Hepatocyte (in vitro differentiated cells): Measurements from ENCODE around the gene FBXL17.

Source experiments
- CTCF ChIP-seq: fragments of 200-600 bp; sonication (generic); IDR thresholded peaks from 2 replicates; pipeline ENCODE4 v1.5.1; 2016; ENCODE audit warnings: antibody characterized with exemption, mild to moderate bottlenecking; ENCODE audit not compliant: poor library complexity
- EZH2 ChIP-seq: fragments of 200-600 bp; sonication (generic); IDR thresholded peaks from 2 replicates; pipeline ENCODE4 v1.6.1; 2016; ENCODE audit warnings: antibody characterized with exemption, mild to moderate bottlenecking, borderline replicate concordance

- TF ChIP-seq CTCF (no peak), EZH2 (no peak)
These were observed 159.9 kb downstream of the FBXL17 start for GRCh38 chr5:108222011-108222410.
